Skin of body (tissue), 2 donors: Measurements from ENCODE around the gene FLT3LG. TPM values are rescaled to one million over a fixed set of nuclear protein-coding genes. Genes with fewer than 3 reads are reported as not detected.

ENCODE experiments used
- DNase-seq: peaks from one replicate; lab custom pipeline; 2025; lab: John Stamatoyannopoulos, UW
- total RNA-seq: library from RNA; depleted of rRNA; stranded (reverse); fragments of >200 nt; gene quantifications from one replicate; pipeline ENCODE4 v1.2.3, GENCODE V29; 2014

FLT3LG gene, protein sequence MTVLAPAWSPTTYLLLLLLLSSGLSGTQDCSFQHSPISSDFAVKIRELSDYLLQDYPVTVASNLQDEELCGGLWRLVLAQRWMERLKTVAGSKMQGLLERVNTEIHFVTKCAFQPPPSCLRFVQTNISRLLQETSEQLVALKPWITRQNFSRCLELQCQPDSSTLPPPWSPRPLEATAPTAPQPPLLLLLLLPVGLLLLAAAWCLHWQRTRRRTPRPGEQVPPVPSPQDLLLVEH
- total RNA-seq = 1.3 TPM

DNA sequence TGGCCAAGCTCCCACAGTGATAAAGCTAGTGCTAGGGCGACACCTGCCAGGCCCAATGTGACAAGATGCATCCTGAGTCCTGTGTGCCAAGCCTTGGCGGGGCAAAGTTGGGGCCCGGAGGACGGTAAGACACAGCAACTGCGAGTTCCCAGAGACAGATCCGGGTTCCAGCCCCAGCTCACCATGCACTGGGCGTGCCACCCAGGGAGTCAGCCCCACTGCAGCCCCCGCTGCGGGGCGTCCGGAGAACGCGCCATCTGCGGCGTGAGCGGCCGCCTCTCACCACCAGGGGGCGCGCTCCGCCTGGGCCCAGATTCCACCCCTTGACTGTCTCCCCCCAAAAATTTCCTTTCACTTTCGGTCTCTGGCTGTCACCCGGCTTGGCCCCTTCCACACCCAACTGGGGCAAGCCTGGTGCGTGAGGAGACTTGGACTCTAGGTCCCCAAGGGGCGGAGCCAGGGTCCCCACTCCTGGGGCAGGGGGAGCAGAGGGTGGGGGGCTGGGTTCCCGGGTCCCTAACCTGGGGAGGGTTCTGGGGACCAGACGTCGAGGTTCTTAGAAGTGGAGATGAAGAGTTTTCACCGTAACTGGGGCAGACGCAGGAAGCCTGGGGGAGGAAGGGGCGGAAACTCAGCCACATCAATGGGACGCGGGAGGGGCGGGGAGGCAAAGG, at the start of gene FLT3LG:
Gene FLT3LG (plus strand): TSS at position 348 of the 674 bp plus-strand sequence. CDS start 425 bp downstream, outside the sequence.
- DNase-seq = peak; percentile 66

DNA sequence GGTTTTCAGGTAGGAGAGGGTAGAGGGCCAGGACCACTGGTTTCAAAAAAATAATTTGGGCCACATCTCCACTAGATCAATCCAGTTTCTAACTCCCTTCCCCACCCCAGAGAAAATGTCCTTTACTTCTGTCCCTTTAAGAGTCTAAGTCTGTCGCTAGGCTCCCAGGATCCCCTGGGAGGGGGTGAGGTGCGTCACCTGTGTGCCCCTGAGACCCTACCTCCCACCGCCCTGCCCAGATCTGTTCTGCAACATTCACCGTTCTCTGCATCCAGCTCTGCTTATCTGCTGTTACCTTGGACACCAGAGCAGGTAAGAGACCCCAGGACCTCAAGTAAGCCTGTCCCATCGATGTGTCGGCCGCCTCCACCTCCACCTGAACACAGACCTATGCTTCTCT, 48.8 kb upstream of the FLT3LG start, which contains the start of gene GFY:
Gene GFY (plus strand): TSS at position 211 of the 400 bp plus-strand sequence. CDS start 1,043 bp downstream, outside the sequence.
- DNase-seq = no peak

DNA sequence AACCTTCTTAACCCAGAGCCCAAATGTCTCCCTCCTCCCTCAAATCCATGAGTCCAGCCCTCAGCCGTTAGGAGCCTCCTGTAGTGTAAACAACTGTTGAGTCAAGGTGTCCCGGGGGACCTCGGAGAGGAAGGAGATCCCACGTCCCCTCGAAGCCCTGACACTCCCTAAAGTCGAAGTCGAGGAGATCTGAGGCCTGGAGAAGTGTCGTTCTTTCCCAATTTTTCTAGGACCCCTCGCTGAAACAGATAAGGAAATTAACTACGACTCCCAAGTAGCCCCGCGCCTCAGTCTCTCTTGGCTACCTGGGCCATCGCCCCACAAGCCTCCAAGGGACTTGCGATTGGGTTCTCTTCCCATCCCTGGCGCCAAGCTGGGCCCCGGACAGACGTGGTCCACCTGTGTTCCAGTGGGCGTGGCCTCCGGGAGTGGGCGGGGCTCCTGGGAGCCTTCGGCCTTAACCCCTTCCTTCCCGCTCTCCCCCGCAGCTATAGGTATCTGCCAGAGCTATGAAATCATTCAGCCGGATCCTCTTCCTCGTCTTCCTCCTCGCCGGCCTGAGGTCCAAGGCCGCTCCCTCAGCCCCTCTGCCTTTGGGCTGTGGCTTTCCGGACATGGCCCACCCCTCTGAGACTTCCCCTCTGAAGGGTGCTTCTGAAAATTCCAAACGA, 48.0 kb upstream of the FLT3LG start:
- no peak for DNase-seq

DNA sequence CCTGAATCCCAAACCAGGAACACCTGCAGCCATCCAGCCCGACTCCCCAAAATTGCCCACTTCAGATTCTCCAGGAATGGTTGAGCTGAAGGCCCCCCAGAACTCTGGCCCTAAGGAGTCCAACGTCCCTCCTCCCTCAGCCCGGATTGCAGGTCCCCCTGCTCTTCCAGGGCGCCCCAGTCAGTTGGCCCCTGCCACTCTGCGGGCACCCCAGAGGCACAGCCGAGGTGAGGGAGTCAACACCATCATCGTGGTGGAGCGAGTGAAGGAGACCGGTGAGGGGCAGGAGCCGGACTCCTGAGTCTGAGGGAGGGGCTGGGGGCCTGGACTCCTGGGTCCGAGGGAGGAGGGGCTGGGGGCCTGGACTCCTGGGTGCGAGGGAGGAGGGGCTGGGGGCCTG, 46.7 kb upstream of the FLT3LG start:
- no peak for DNase-seq

DNA sequence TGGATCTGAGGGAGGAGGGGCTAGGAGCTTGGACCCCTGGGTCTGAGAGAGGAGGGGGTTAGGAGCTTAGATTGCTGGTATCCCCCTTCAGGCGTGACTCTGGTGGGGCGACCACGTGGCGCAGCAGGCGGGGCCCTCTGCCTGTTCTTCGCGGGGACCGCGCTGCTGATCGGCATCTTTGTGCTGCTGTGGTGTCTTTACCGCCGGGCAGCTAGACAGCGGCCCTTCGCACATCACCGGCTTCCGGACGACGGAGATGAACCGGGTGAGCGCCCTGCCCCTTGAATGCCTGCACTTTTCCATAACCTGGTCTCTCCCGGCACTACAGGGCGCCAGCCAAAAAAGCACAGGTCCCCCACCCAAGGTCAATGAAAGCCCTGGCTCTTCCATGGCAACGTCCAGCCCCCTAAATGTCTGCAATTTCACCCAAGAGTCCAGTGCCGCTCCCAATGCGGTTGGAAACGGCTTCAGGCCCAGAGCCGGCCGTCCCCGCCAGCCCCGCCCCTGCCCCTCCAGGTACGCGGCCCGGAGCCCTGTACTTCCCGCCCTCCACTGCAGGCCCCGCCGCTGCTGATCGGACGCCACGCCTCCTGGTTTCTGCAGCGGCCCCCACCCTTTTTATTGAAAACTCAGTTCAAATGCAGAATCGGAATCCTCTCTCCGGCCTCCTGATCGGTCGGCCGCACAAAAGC, 46.0 kb upstream of the FLT3LG start:
- no peak for DNase-seq

DNA sequence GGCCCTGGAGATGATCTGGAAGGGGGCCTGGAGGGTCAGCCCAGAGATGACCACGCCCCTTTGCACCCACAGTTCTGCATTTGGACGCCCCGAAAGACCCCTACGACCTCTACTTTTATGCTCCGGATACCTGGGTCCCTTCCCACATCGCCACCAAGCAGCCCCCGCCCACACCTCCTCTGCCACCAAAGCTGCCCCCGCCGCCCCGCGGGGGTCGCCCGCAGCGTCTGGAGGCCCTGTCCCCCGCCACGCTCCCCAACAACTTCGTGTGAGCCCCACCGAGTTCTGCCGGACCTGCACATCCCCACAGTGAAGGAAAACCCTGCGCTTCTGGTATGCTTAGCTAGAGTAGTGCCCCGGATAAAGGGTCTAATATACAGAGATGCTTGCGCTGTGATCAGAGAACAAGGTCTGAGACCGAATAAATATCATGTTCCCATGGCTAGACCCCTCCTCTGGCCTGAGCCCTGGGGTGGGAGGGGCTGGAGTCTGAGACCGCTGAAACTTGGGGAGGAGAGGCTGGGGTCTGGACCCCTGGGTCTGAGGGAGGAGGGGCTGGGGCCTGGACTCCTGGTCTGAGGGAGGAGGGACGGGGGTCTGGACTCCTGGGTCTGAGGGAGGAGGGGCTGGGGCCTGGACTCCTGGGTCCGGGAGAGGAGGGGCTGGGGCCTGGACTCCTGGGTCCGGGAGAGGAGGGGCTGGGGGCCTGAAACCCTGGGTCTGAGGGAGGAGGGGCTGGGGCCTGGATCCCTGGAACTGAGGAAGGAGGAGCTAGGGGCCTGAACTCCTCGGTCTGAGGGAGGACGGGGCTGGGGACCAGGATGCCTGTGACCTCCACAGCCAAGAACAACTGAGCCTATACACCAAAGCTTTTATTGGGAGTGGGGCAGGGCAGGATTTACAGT, 45.2 kb upstream of the FLT3LG start:
- no peak for DNase-seq

DNA sequence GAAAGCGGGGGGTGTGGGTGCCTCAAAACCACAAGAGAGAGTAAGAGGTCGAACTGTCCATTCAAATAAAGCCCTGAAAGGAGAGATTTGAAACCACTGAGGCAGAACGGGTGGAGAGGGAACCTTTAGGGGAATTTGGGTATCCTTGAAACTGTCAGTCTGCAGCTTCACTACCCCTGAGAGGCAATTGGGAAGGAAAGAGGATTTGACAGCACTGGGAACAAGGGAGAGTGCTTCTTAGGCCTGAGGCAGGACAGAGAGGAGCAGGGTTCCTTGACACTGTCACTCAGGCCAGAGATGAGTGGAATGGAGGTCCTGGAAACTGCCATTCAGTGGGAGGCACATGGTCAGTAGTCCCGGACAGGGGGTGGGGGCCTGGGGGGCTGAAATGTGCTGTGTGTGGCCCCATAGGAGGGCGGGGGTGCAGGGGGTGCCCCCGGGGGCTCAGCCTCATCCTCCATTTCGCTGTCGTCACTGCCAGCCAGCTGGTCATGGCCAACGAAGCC, 43.8 kb upstream of the FLT3LG start:
- no peak for DNase-seq

DNA sequence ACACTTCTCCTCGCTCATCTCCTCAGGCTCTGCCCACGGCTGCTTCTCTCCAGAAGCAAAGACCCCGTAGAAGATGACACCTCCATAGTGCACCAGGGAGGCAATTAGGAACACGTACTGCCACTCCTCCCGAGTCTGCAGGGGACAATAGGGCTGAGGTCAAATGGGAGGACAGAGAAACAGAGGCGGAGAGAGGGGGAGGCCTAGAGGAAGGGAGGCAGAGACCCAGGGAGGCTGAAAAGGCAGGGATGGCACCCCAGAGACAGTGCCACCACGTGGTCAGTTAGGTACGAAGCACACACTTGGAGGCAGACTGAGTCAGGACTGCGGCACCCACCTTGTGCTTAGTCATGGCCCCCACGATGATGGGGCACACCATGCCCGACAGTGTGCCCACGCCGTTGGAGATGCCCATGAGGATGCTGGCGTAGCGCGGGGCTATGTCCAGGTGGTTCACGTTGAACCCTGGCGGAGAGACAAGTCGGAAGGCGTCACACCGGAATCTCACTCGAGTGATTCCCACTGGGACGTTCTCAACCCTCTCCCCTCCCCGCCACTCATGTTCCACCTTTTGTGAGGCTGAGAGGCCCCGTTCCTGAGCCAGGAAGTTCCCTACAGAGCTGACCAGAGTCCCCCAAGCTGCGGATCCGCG, 43.2 kb upstream of the FLT3LG start:
- no peak for DNase-seq

DNA sequence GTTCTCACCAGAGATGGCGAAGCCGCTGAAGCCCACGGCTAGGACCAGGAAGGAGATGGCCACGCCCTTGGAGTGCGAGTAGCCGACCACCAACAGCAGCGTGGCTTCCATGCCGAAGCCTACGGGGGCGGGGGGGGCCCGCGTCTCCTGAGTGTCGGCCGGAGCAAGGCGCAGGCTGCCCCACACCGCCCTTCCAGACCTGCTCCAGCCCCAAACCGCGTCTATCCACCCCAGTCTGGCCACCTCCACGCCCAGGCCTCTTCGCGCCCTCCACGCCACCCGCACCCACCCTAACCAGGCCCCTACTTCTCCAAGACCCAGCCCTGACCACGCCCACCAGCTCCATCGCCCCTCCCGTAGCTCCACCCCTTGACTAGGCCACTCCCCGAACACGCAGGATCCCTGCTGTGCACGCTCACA, 42.7 kb upstream of the FLT3LG start:
- DNase-seq = no peak

DNA sequence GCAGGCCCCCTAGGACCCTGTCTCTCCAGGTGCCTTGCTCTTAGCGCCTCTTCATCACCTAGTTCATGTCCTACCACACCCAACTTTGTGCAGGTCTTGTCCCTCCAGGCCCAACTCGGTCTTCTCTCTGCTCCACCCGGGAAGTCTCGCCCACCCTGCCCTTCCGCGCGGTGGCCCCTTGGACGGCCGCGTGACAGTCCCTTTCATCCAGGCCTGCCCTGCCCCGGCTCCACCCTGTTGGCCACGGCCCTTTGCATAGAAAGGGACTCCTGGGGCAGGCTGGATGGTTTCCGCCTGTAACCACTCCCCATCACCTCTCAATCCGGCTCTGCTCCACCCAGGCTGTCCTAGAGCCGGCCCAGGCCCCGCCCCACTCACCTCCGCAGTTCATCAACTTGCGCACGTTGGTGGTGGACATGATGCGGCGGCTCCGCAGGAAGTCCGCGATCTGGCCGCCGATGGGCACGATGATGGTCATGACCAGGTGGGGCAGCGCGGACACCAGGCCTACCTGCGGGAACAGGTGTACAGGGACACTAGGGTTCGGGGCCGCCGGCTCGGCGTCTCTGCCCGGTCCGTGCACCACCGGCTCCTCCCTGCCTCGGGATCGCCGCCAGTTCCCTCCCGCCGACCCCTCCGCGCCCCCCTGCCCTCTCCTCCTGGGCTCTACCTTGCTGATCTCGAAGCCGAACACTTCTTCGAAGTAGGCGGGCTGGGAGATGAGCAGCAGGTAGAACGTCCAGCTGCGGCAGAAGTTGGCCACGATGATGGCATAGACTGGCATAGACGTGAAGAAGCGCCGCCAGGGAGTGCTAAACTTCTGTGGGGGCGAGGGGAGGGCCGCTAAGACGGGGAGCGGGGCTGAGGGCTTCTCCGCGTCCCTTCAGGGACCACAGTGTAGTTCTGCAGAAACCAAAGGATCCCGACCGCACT, 41.6 kb upstream of the FLT3LG start:
- DNase-seq = no peak

DNA sequence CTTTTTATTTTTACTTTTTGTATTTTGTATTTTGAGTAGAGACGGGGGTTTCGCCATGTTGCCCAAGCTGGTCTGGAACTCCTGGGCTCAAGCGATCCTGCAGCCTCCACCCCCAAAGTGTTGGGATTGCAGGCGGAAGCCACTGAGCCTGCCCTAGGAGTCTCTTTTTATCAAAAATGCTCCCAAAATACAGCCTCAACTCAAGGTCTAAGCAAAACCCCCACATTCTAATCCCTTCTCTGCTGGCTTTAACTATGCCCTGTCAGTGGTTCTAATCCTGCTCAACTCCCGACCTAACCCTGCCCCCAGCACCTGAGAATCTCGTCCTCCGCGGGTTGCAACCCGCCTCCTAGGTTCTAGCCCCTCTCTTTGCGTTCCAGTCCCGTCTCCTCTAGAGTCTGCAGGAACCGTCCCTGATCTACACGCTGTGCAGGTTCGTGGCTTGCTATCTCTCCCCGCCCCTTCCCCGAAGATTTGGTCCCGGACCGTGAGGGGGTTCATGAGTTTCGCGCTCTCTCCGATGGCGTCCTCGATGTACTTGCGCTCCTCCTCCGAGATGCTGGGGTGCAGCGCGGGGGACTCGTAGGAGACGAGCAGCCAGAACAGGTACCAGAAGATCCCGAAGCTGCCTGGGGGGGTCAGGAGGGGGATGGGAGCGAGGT, 40.6 kb upstream of the FLT3LG start:
- no peak for DNase-seq

DNA sequence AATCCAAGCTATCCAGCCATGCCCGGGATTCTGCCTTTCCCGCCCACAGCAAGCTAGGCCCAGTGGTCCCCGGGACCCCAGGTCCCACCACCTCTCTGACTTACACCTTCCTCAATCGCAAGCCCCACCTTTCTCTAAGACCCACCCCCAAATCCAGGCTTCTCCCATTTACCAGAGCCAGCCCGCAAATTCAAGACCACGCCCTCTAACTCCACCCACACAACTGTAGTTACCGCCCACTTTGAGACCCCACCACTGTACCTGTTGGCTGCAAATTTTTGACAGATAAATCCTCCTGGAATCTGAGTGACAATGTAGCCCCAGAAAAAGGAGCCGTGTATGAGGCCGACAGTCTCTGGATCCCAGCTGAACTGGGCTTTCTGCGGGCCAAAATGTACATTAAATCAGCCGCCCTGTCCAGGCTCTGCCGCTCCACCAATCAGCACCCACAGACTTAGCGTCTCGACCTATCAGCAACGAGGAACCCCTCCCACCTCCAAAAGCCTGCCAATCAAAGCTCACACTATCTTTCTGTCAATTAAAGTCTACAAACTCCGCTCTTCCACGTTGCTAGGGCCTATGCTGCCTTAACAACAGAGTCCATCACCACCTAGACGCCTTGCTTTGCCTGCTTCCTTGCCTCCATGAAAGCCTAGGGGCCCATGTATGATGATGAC, 39.0 kb upstream of the FLT3LG start:
- no peak for DNase-seq

DNA sequence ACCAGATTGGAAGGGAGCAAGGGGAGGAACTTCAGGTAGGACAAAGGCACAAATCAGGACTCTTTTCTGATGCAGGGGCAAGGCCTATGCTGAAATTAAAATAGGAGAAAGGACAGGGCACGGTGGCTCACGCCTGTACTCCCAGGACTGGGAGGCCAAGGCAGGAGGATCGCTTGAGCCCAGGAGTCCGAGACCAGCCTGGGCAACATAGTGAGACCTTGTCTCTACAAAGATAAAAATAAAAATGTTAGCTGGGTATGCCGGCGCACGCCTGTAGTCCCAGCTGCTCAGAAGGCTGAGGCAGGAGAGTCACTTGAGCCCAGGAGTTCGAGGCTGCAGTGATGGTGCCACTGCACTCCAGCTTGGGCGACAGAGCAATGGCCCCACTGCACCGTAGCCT, 38.3 kb upstream of the FLT3LG start:
- no peak for DNase-seq

DNA sequence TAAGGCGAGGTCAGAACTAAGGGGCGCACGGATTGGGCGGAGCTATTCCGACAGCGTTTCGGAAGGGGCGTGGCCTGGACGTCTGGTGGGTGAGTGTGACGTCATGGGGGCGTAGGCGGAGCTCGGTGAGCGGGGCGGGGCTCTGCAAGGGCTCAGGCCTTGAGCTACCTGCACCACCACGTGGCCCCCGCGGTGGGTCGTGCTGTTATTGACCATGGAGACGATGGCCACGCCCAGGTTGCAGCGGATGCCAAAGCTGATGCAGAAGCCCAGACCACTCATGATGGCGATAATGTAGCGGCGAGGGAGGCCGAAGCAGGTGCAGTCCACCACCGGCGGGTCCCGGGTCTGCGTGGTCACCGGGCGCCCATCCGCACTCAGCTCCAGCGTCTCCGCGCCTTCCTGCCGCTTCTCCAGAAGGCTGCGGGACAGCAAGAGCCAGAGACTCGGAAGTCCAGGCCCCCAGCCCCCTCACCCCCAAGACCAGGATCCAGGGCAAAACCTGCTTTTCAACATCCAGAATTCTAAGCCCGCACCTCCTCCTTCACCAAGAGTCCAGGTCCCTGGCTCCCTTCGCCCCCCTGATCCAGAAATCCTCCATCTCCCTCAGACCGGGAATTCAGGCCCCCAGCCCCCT, 37.5 kb upstream of the FLT3LG start:
- no peak for DNase-seq

DNA sequence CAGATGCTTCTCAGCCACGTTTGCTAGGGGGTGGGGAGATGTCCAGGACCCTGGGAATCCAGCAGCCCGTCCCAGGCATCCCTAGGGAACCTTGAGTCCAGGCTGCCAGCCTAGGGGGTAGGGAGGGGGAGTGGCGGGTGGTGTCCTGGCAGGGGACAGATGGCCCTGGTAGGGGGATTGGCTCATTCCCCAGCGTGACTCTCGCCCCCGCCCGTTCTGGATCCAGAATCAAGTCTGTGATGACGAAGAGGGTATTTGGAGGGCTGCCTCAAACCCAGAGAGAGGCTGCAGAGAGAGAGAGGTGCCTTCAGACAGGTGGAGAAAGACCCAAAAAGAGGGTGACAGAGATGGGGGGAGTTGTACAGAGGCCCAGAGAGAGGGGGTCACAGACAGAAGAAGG, 36.8 kb upstream of the FLT3LG start:
- no peak for DNase-seq

DNA sequence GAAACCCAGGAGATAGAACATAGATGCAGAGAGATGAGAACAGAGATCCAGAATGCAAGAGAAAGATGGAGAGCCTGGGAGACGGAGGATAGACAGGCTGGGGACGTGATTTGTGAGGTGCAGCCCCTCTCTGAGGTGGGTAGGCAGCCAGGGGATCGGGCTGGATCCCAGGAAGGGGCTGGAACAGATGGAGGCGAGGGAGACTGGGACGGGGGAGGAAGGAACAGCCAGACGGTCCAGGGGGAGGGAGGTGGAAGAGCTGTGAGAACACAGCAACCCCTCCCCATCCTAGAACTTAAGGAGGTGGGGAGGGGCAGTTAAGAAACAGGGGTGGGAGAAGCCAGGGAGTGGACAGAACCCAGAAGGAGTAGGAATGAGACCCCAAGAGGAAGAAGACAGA, 35.8 kb upstream of the FLT3LG start:
- no peak for DNase-seq

DNA sequence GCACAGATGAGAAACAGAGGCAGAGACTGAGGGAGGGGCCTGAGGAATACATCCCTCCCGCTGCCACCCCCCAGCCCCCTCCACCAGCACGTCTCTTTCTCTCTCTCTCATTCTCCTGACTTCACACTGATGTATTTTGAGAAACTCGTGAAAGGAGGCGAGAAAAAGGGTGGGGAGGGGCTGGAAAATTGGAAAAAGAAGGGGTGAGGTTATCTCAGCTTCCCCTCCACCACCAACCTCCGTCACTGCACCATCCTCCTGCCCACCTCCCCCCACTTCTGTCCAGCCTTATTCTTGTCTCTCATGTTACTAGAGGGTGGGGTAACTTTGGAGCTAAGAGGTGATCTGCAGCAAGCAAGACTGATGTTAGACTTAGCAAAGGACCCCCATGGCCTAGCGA, 34.2 kb upstream of the FLT3LG start:
- DNase-seq = no peak
